HEK293 (cell line): ENCODE results near the gene CDKN2A.

Source experiments
- CTCF ChIA-PET: fragments of 350-600 bp; formaldehyde crosslinking; extraction: SDS; loops from one replicate; lab custom pipeline; 2021; ENCODE audit warnings: antibody characterized with exemption; lab: Yijun Ruan, JAX
- POLR2A ChIA-PET: fragments of 300-600 bp; formaldehyde crosslinking; extraction: SDS; loops from one replicate; lab custom pipeline; 2020; ENCODE audit warnings: antibody characterized with exemption, inconsistent platforms; lab: Yijun Ruan, JAX
- H3K27ac ChIP-seq: fragments of 200-500 bp; sonication (Bioruptor generic); 2 replicates; pipeline ENCODE4 v1.5.1; 2014; ENCODE audit warnings: low read depth, low read length, control low read depth, inconsistent platforms; ENCODE audit errors: extremely low read depth
- H3K36me3 ChIP-seq, 2 experiments: fragments of 200-500 bp in 1 of 2; sonication (Bioruptor generic) in 1 of 2; 1 replicate in 1 of 2; 2 replicates in 1 of 2; pipeline ENCODE4 v1.5.1; 2014 to 2017; ENCODE audit warnings: inconsistent platforms in 2 of 2, low read length in 2 of 2; ENCODE audit not compliant: control insufficient read depth in 2 of 2, insufficient read depth in 1 of 2
- H3K4me1 ChIP-seq: fragments of 200-500 bp; sonication (Bioruptor generic); 2 replicates; pipeline ENCODE4 v1.5.1; 2014; ENCODE audit warnings: mild to moderate bottlenecking, low read length, inconsistent platforms; ENCODE audit not compliant: control insufficient read depth, insufficient read depth
- H3K4me3 ChIP-seq: 2 replicates; pipeline ENCODE4 v1.5.1; 2011; ENCODE audit warnings: low read depth, mild to moderate bottlenecking, control low read depth, low read length, moderate library complexity
- H3K9me3 ChIP-seq: fragments of 200-500 bp; sonication (Bioruptor generic); 2 replicates; pipeline ENCODE4 v1.5.1; 2014; ENCODE audit warnings: low read depth, low read length, inconsistent platforms; ENCODE audit not compliant: control insufficient read depth, insufficient read depth
- BCL11A ChIP-seq: fragments of 450-650 bp; formaldehyde crosslinking; IDR thresholded peaks from 2 replicates; pipeline ENCODE4 v1.5.1; 2016; ENCODE audit warnings: low read depth, missing biosample characterization, missing genetic modification characterization
- FEZF1 ChIP-seq: fragments of 450-650 bp; formaldehyde crosslinking; IDR thresholded peaks from 2 replicates; pipeline ENCODE4 v1.5.1; 2016; ENCODE audit warnings: missing biosample characterization, missing genetic modification characterization
- SCRT2 ChIP-seq: fragments of 450-650 bp; formaldehyde crosslinking; IDR thresholded peaks from 2 replicates; pipeline ENCODE4 v1.5.1; 2016; ENCODE audit warnings: missing biosample characterization, missing genetic modification characterization
- ZBTB8A ChIP-seq: fragments of 450-650 bp; formaldehyde crosslinking; IDR thresholded peaks from 2 replicates; pipeline ENCODE4 v1.5.1; 2016; ENCODE audit warnings: missing biosample characterization, missing genetic modification characterization
- ZFP37 ChIP-seq: fragments of 450-650 bp; formaldehyde crosslinking; IDR thresholded peaks from 2 replicates; pipeline ENCODE4 v1.5.1; 2016; ENCODE audit warnings: missing biosample characterization, missing genetic modification characterization
- ZFP41 ChIP-seq: fragments of 450-650 bp; formaldehyde crosslinking; IDR thresholded peaks from 2 replicates; pipeline ENCODE4 v1.5.1; 2016; ENCODE audit warnings: missing biosample characterization, missing genetic modification characterization, borderline replicate concordance
- ZNF140 ChIP-seq: fragments of 450-650 bp; formaldehyde crosslinking; IDR thresholded peaks from 2 replicates; pipeline ENCODE4 v1.5.1; 2016; ENCODE audit warnings: missing biosample characterization, missing genetic modification characterization
- ZNF169 ChIP-seq: fragments of 450-650 bp; formaldehyde crosslinking; IDR thresholded peaks from 2 replicates; pipeline ENCODE4 v1.5.1; 2016; ENCODE audit warnings: missing biosample characterization, missing genetic modification characterization
- ZNF248 ChIP-seq: fragments of 450-650 bp; formaldehyde crosslinking; IDR thresholded peaks from 2 replicates; pipeline ENCODE4 v1.5.1; 2017; ENCODE audit warnings: missing biosample characterization, missing genetic modification characterization
- ZNF398 ChIP-seq: fragments of 450-650 bp; formaldehyde crosslinking; IDR thresholded peaks from 2 replicates; pipeline ENCODE4 v1.5.1; 2017; ENCODE audit warnings: missing biosample characterization, missing genetic modification characterization
- ZNF416 ChIP-seq: fragments of 450-650 bp; formaldehyde crosslinking; IDR thresholded peaks from 2 replicates; pipeline ENCODE4 v1.5.1; 2016; ENCODE audit warnings: missing biosample characterization, missing genetic modification characterization
- ZNF48 ChIP-seq: fragments of 450-650 bp; formaldehyde crosslinking; IDR thresholded peaks from 2 replicates; pipeline ENCODE4 v1.5.1; 2016; ENCODE audit warnings: missing biosample characterization, missing genetic modification characterization
- ZNF513 ChIP-seq: fragments of 450-650 bp; IDR thresholded peaks from 2 replicates; pipeline ENCODE4 v1.5.1; 2018; ENCODE audit warnings: missing biosample characterization, missing genetic modification characterization
- ZNF544 ChIP-seq: fragments of 450-650 bp; formaldehyde crosslinking; IDR thresholded peaks from 2 replicates; pipeline ENCODE4 v1.5.0; 2017; ENCODE audit warnings: missing biosample characterization, missing genetic modification characterization
- ZNF580 ChIP-seq: fragments of 450-650 bp; formaldehyde crosslinking; IDR thresholded peaks from 2 replicates; pipeline ENCODE4 v1.5.1; 2016; ENCODE audit warnings: missing biosample characterization, missing genetic modification characterization
- ZNF677 ChIP-seq: fragments of 450-650 bp; IDR thresholded peaks from 2 replicates; pipeline ENCODE4 v1.5.0; 2018; ENCODE audit warnings: missing biosample characterization, mild to moderate bottlenecking, missing genetic modification characterization, moderate library complexity
- ZNF747 ChIP-seq: fragments of 450-650 bp; formaldehyde crosslinking; IDR thresholded peaks from 2 replicates; pipeline ENCODE4 v1.5.1; 2016; ENCODE audit warnings: missing biosample characterization, missing genetic modification characterization
- ZNF837 ChIP-seq: fragments of 450-650 bp; formaldehyde crosslinking; IDR thresholded peaks from 2 replicates; pipeline ENCODE4 v1.5.1; 2016; ENCODE audit warnings: missing biosample characterization, missing genetic modification characterization
- TF ChIP-seq, protein P1 (sequence below): fragments of 450-650 bp; formaldehyde crosslinking; IDR thresholded peaks from 2 replicates; pipeline ENCODE4 v1.5.1; 2016; ENCODE audit warnings: missing biosample characterization, missing genetic modification characterization

Gene CDKN2A

GRCh38 chr9:22043928-22044327 is 49.7 kb upstream of the CDKN2A start:
- CTCF ChIA-PET = interaction anchor here (1.0 to 1.1 kb wide), 2 partner anchors 36 to 200 kb away, joined by 5 to 6 read pairs; no protein-coding TSS in a partner anchor
- Histone ChIP-seq H3K27ac (no peak overlapping the region), H3K4me3 (no peak overlapping the region), H3K4me1 (peaks cover 10% of the 10 kb centered on the region; the same call in 1 of the 2 replicates), H3K9me3 (no peaks in the 10 kb centered on the region), H3K36me3 (peaks cover 3 to 9% of the 10 kb centered on the region in 2 experiments; a peak in 2 of 3 replicates)
- TF ChIP-seq FEZF1 (tag by site-specific recombination) = no peak
- no peak for TF ChIP-seq ZNF398
- TF ChIP-seq ZNF140 = no peak
- no peak for TF ChIP-seq ZFP41 (tag by site-specific recombination)
- no peak for TF ChIP-seq ZFP37 (tag by site-specific recombination)
- TF ChIP-seq BCL11A (tag by site-specific recombination) = no peak
- TF ChIP-seq ZNF580 (tag by site-specific recombination) = no peak
- TF ChIP-seq ZNF416 = no peak
- no peak for TF ChIP-seq ZNF544
- TF ChIP-seq ZNF169 (tag by site-specific recombination) = no peak
- POLR2A ChIA-PET = no interaction called here

GRCh38 chr9:22041775-22042174 is 47.6 kb upstream of the CDKN2A start:
- H3K9me3 ChIP-seq = no peaks in the 10 kb centered on the region
- H3K27ac ChIP-seq = no peak overlapping the region
- no peak for TF ChIP-seq ZNF837 (tag by site-specific recombination)
- TF ChIP-seq ZNF248 (tag by site-specific recombination) = no peak
- TF ChIP-seq, protein P1, sequence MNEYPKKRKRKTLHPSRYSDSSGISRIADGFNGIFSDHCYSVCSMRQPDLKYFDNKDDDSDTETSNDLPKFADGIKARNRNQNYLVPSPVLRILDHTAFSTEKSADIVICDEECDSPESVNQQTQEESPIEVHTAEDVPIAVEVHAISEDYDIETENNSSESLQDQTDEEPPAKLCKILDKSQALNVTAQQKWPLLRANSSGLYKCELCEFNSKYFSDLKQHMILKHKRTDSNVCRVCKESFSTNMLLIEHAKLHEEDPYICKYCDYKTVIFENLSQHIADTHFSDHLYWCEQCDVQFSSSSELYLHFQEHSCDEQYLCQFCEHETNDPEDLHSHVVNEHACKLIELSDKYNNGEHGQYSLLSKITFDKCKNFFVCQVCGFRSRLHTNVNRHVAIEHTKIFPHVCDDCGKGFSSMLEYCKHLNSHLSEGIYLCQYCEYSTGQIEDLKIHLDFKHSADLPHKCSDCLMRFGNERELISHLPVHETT = no peak
- TF ChIP-seq ZNF513 (tag by site-specific recombination) = no peak
- TF ChIP-seq ZBTB8A (tag by site-specific recombination) = no peak
- TF ChIP-seq, all 188 proteins: peak for 0
- Histone ChIP-seq H3K4me1 (peaks cover 12% of the 10 kb centered on the region; the same call in 1 of the 2 replicates), H3K4me3 (no peak overlapping the region), H3K36me3 (peaks cover 0 to 3% of the 10 kb centered on the region in 2 experiments; a peak in 1 of 3 replicates)
- ChIA-PET CTCF (interaction anchor here (0.6 to 5.8 kb wide), 13 partner anchors 8 to 229 kb away, joined by 3 to 48 read pairs (median 4); partner anchors contain the start of gene CDKN2B), POLR2A (interaction anchor here (0.7 to 3.5 kb wide), 2 partner anchors 13 to 33 kb away, joined by 3 to 23 read pairs; partner anchors contain the start of gene CDKN2B)

DNA sequence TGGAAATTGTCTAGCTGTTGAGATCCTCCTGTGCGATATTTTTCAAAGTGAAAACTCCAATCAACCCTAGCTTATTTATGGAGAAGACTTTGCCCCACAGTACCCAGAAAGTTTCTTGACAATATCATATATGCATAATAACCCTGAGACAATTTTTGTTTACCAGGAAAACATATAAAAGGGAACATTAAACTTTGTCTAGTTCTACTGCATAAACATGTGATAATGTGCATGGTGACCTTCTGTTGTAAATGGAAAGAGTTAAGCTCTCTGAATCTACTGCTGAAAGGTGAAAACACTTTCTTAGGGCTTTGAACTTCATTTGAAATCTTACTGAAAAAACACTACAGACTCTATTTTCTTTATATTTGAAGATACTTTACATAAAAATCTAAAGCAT is 47.2 kb upstream of the CDKN2A start:
- no peaks in the 10 kb centered on the region for H3K9me3 ChIP-seq
- peaks cover 12% of the 10 kb centered on the region; the same call in 1 of the 2 replicates for H3K4me1 ChIP-seq
- ChIA-PET CTCF (interaction anchor here (0.7 to 5.8 kb wide), 10 partner anchors 8 to 228 kb away, joined by 3 to 48 read pairs (median 7); partner anchors contain the start of gene CDKN2B), POLR2A (interaction anchor here (3.5 kb wide), 1 partner anchor 32 kb away, joined by 23 read pairs; the partner anchor contains the start of gene CDKN2B)
- H3K4me3 ChIP-seq = no peak overlapping the region
- no peak overlapping the region for H3K27ac ChIP-seq
- H3K36me3 ChIP-seq = no peaks in the 10 kb centered on the region
- no peak for TF ChIP-seq ZNF48 (tag by site-specific recombination)
- no peak for TF ChIP-seq SCRT2 (tag by site-specific recombination)
- TF ChIP-seq ZNF747 (tag by site-specific recombination) = no peak
- TF ChIP-seq ZFP37 (tag by site-specific recombination) = no peak
- TF ChIP-seq ZNF677 (tag by site-specific recombination) = no peak
